GM12878 (cell line): ENCODE results near the gene ERC2. TPM values are rescaled to one million over a fixed set of nuclear protein-coding genes. Genes with fewer than 3 reads are reported as not detected.

ENCODE experiments used
- ATAC-seq: fragments of 200-7000 bp; cut with Tn5 transposase; 3 replicates; pipeline ENCODE4 v1.9.1; 2020; ENCODE audit warnings: mild to moderate bottlenecking, moderate library complexity
- BruUV-seq: library from RNA; stranded (reverse); fragments of 400-500 nt; replicated peaks from 2 replicates; lab custom pipeline; 2021; lab: Mats Ljungman, UMichigan
- CTCF ChIA-PET: fragments of 300-600 bp; sonication (Branson Sonifier 250); formaldehyde crosslinking; extraction: SDS; loops from one replicate; lab custom pipeline; 2021; ENCODE audit warnings: inconsistent platforms; lab: Yijun Ruan, JAX
- POLR2A ChIA-PET: fragments of 350-600 bp; formaldehyde crosslinking; extraction: SDS; loops from one replicate; lab custom pipeline; 2021; ENCODE audit warnings: inconsistent platforms; lab: Charles Lee
- RAD21 ChIA-PET: fragments of 300-600 bp; sonication (Branson Sonifier 250); formaldehyde crosslinking; loops from one replicate; lab custom pipeline; 2023; ENCODE audit warnings: antibody characterized with exemption; ENCODE audit not compliant: unreplicated experiment; lab: Charles Lee
- SMC1A ChIA-PET: fragments of 300-600 bp; sonication (Branson Sonifier 250); formaldehyde crosslinking; loops from one replicate; lab custom pipeline; 2023; ENCODE audit not compliant: unreplicated experiment, uncharacterized antibody; lab: Charles Lee
- DNase-seq: peaks from one replicate; pipeline ENCODE4 v3.0.0-alpha.2; 2011; ENCODE audit warnings: low read depth, low spot score
- FAIRE-seq: peaks from 3 replicates; lab custom pipeline; 2011; peaks lifted over from hg19 to GRCh38; lab: Jason Lieb, UNC
- H2AFZ ChIP-seq: 2 replicates; pipeline ENCODE4 v1.6.0; 2011; ENCODE audit warnings: low read depth, low read length, control low read depth; ENCODE audit not compliant: control insufficient read depth
- H3K27ac ChIP-seq: 2 replicates; pipeline ENCODE4 v1.5.1; 2011; ENCODE audit warnings: control low read depth; ENCODE audit not compliant: control insufficient read depth, insufficient read depth
- H3K27me3 ChIP-seq, 2 experiments: replicated peaks in 1 of 2; 2 replicates each; pipeline versions ENCODE4 v1.6.0 to v1.6.1; 2011; ENCODE audit warnings: low read length in 1 of 2; ENCODE audit not compliant: control insufficient read depth in 2 of 2, insufficient read depth in 2 of 2
- H3K36me3 ChIP-seq, 2 experiments: 2 replicates each; pipeline ENCODE4 v1.5.1; 2011; ENCODE audit warnings: low read length in 1 of 2; ENCODE audit not compliant: control insufficient read depth in 2 of 2, insufficient read depth in 2 of 2
- H3K4me1 ChIP-seq: 2 replicates; pipeline ENCODE4 v1.6.1; 2011; ENCODE audit warnings: mild to moderate bottlenecking, low read length, moderate library complexity, mixed read lengths; ENCODE audit not compliant: control insufficient read depth, insufficient read depth
- H3K4me2 ChIP-seq: 2 replicates; pipeline ENCODE4 v1.6.0; 2011; ENCODE audit warnings: control low read depth; ENCODE audit not compliant: control insufficient read depth, insufficient read depth
- H3K4me3 ChIP-seq: fragments of 200-600 bp; sonication (generic); 2 replicates; pipeline ENCODE4 v1.5.1; 2016
- H3K79me2 ChIP-seq: 2 replicates; pipeline ENCODE4 v1.6.0; 2011; ENCODE audit warnings: low read length; ENCODE audit not compliant: control insufficient read depth, insufficient read depth
- H3K9ac ChIP-seq: 2 replicates; pipeline ENCODE4 v1.8.0; 2011; ENCODE audit warnings: low read length, control low read depth, mixed read lengths; ENCODE audit not compliant: control insufficient read depth, insufficient read depth
- H3K9me3 ChIP-seq: replicated peaks from 3 replicates; pipeline ENCODE4 v1.5.1; 2011; ENCODE audit warnings: mild to moderate bottlenecking, low read length; ENCODE audit not compliant: control insufficient read depth, insufficient read depth
- H4K20me1 ChIP-seq: 2 replicates; pipeline ENCODE4 v1.6.0; 2011; ENCODE audit not compliant: control insufficient read depth, insufficient read depth
- BMI1 ChIP-seq: fragments of 450-650 bp; IDR thresholded peaks from 2 replicates; pipeline ENCODE4 v1.6.1; 2016; ENCODE audit warnings: mild to moderate bottlenecking, moderate library complexity, borderline replicate concordance
- EGR1 ChIP-seq, 2 experiments: IDR thresholded peaks; 1 replicate in 1 of 2; 2 replicates in 1 of 2; pipeline ENCODE4 v1.6.1; 2011 to 2012; ENCODE audit warnings: low read depth in 2 of 2, low read length in 2 of 2, borderline replicate concordance in 1 of 2, mild to moderate bottlenecking in 1 of 2, moderate library complexity in 1 of 2
- NR2C2 ChIP-seq: IDR thresholded peaks from 2 replicates; pipeline ENCODE4 v1.6.1; 2011; ENCODE audit warnings: borderline replicate concordance, low read depth; ENCODE audit not compliant: control insufficient read depth, insufficient read length
- RAD21 ChIP-seq: IDR thresholded peaks from 2 replicates; pipeline ENCODE4 v1.6.1; 2011; ENCODE audit warnings: mild to moderate bottlenecking, low read depth, low read length, moderate library complexity; ENCODE audit not compliant: insufficient read depth
- RAD51 ChIP-seq: fragments of 450-650 bp; IDR thresholded peaks from 2 replicates; pipeline ENCODE4 v1.6.1; 2016; ENCODE audit warnings: moderate library complexity, mild to moderate bottlenecking, inconsistent platforms
- SMC3 ChIP-seq: IDR thresholded peaks from 2 replicates; pipeline ENCODE4 v1.6.1; 2011; ENCODE audit warnings: low read length, improper control_type of control experiment, borderline replicate concordance
- SREBF2 ChIP-seq: IDR thresholded peaks from 2 replicates; pipeline ENCODE4 v1.6.1; 2012; ENCODE audit warnings: mild to moderate bottlenecking, low read length
- STAT3 ChIP-seq: IDR thresholded peaks from 2 replicates; pipeline ENCODE4 v1.6.1; 2011; ENCODE audit warnings: low read depth, low read length, improper control_type of control experiment
- WGBS: methylation state at CpG from one replicate; pipeline ENCODE4 v1.1.6; 2016; ENCODE audit warnings: low lambda C conversion rate; ENCODE audit not compliant: insufficient replicate concordance, insufficient coverage; ENCODE audit errors: missing lambda C conversion rate; 5-methylcytosine and 5-hydroxymethylcytosine counted together
- in situ Hi-C: fragments of 300-500 bp; cut with MboI; formaldehyde crosslinking; loops from 9 replicates; pipeline ENCODE4 v1.14.3; 2018; ENCODE audit warnings: mixed read lengths
- intact Hi-C: fragments of 100-400 bp; cut with micrococcal nuclease; formaldehyde crosslinking; loops from one replicate; pipeline ENCODE4 v1.14.2; 2022; ENCODE audit not compliant: unreplicated experiment
- polyA plus RNA-seq, 11 experiments: library from polyadenylated mRNA; depleted of rRNA in 4 of 11; unstranded in 6 of 11; stranded (reverse) in 5 of 11; fragments of >200 nt; fragmentation: Nextera tagmentation in 4 of 11; fragmentation: Illumina TruSeq in 1 of 11; extraction: Ambion mirVana in 4 of 11; extraction: Trizol in 1 of 11; gene quantifications; 1 replicate in 1 of 11; 2 replicates in 10 of 11; pipeline versions ENCODE4 v1.2.1 to v1.2.3, GENCODE V29; 2011 to 2016; ENCODE audit warnings: inconsistent platforms in 2 of 11, missing spikeins in 2 of 11, low read depth in 1 of 11
- total RNA-seq, 4 experiments: library from RNA; depleted of rRNA in 3 of 4; stranded (reverse); fragments of >200 nt in 3 of 4; fragmentation: Illumina TruSeq in 1 of 4; extraction: Trizol in 1 of 4; gene quantifications; 2 replicates each; pipeline versions ENCODE4 v1.2.1 to v1.2.3, GENCODE V29; 2013 to 2021
- TF ChIP-seq, protein P1 (sequence below): IDR thresholded peaks from 2 replicates; pipeline ENCODE4 v1.6.1; 2012; ENCODE audit warnings: improper control_type of control experiment, low read depth, low read length; ENCODE audit not compliant: insufficient replicate concordance
- TF ChIP-seq, protein P2 (sequence below): fragments of 450-650 bp; IDR thresholded peaks from 2 replicates; pipeline ENCODE4 v1.6.1; 2017; ENCODE audit warnings: mild to moderate bottlenecking

ERC2 gene
- total and polyA plus RNA-seq, 10 of the 15 experiments (the other 5 are each of a cell fraction or from before 2014, with no cell fraction given): 0.06 to 1.4 (median 0.12) TPM; not detected in 3

DNA sequence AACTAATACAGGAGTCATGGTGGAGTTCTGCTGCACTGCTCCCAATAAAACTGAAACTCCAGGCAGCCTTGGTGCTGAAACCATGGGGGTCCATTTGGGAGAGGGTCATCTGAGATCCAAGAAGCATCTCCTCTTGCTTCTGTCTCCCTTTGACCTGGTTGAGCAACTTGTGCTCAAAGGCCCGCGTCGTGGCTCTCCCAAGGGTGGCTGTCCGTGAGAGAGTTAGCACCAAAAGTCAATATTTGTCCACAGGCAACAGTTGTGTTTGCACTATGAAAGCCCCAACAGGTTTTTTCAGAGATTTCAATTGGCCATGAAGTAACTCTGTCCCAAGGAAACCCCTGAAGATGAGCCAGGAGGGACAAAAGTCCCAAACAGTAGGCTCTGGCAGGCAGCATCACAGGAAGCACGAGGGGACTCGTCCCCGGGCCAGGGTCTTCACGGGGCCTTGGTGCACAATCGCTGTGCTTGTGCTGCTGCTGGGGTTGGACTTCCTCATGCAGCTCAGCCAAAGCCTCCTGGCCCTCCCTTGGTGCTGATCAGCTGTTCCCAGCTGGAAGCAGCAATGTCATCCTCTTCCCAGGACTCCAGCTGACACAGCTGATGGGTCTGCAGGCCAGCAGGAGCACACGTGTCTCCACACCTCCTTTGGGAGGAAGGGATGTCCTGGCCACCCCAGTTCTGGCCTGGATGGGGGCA lies 941.8 kb downstream of the ERC2 start:
- no peaks in the 10 kb centered on the region for H3K9me3 ChIP-seq
- no peaks in the 10 kb centered on the region for H3K79me2 ChIP-seq
- TF ChIP-seq EGR1 (IDR thresholded peaks at IDR 0.05; ENCODE audit: borderline replicate concordance in 1 of 2, low read depth in 2 of 2, low read length in 2 of 2) (no peak), STAT3 (no peak), RAD51 (no peak), BMI1 (no peak), NR2C2 (no peak)
- TF ChIP-seq, all 136 proteins: peak for 0
- Histone ChIP-seq H2AFZ (no peak overlapping the region), H4K20me1 (no peaks in the 10 kb centered on the region), H3K27ac (no peak overlapping the region), H3K4me2 (no peak overlapping the region), H3K27me3 (no peaks in the 10 kb centered on the region), H3K4me1 (no peaks in the 10 kb centered on the region), H3K4me3 (no peak overlapping the region), H3K9ac (no peak overlapping the region), H3K36me3 (no peaks in the 10 kb centered on the region)
- ChIA-PET POLR2A (no interaction called here), SMC1A (no interaction called here), RAD21 (no interaction called here), CTCF (no interaction called here)
- no peak for DNase-seq
- BruUV-seq: no TSS peak
- in situ Hi-C loops: no loop called here
- WGBS: 45% methylated on average over 10 of the region's 10 CpGs
- FAIRE-seq: no peak
- intact Hi-C loops: no loop called here
- no peak for ATAC-seq

DNA sequence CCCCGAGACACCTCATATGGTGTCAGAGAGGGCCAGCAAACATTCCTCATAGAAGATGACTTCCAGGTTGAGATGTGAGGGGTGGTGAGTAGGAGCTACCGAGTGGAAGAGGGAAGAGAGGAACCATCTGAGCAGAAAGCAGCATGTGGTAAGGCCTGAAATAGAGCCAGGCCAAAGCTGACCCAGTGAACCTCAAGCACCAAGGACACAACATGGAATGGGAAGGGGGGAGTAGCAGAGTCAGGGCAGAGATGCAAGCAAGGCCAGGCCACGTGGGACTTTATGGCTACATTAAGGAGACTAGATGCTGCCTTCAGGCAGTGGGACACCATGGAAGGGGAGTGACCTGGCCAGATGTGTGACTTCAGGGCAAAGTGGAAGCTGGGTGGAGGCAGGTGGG lies 942.8 kb downstream of the ERC2 start:
- no peaks in the 10 kb centered on the region for H3K36me3 ChIP-seq
- in situ Hi-C loops (no loop called here), intact Hi-C loops (no loop called here)
- CTCF ChIA-PET: no interaction called here
- no peaks in the 10 kb centered on the region for H3K27me3 ChIP-seq
- H3K4me1 ChIP-seq: no peaks in the 10 kb centered on the region
- no peak for DNase-seq
- POLR2A ChIA-PET: no interaction called here
- H2AFZ ChIP-seq: no peak overlapping the region
- no TSS peak for BruUV-seq
- no peak overlapping the region for H3K27ac ChIP-seq
- no peaks in the 10 kb centered on the region for H3K79me2 ChIP-seq
- SMC1A ChIA-PET: no interaction called here
- H3K4me3 ChIP-seq: no peak overlapping the region
- H4K20me1 ChIP-seq: no peaks in the 10 kb centered on the region
- RAD21 ChIA-PET: no interaction called here
- H3K4me2 ChIP-seq: no peak overlapping the region
- FAIRE-seq: no peak
- H3K9ac ChIP-seq: no peak overlapping the region
- H3K9me3 ChIP-seq: no peaks in the 10 kb centered on the region
- WGBS: 27% methylated on average over 3 of the region's 3 CpGs
- ATAC-seq: no peak
- TF ChIP-seq RAD21 (no peak), SREBF2 (no peak), SMC3 (no peak)
- TF ChIP-seq, protein P1, sequence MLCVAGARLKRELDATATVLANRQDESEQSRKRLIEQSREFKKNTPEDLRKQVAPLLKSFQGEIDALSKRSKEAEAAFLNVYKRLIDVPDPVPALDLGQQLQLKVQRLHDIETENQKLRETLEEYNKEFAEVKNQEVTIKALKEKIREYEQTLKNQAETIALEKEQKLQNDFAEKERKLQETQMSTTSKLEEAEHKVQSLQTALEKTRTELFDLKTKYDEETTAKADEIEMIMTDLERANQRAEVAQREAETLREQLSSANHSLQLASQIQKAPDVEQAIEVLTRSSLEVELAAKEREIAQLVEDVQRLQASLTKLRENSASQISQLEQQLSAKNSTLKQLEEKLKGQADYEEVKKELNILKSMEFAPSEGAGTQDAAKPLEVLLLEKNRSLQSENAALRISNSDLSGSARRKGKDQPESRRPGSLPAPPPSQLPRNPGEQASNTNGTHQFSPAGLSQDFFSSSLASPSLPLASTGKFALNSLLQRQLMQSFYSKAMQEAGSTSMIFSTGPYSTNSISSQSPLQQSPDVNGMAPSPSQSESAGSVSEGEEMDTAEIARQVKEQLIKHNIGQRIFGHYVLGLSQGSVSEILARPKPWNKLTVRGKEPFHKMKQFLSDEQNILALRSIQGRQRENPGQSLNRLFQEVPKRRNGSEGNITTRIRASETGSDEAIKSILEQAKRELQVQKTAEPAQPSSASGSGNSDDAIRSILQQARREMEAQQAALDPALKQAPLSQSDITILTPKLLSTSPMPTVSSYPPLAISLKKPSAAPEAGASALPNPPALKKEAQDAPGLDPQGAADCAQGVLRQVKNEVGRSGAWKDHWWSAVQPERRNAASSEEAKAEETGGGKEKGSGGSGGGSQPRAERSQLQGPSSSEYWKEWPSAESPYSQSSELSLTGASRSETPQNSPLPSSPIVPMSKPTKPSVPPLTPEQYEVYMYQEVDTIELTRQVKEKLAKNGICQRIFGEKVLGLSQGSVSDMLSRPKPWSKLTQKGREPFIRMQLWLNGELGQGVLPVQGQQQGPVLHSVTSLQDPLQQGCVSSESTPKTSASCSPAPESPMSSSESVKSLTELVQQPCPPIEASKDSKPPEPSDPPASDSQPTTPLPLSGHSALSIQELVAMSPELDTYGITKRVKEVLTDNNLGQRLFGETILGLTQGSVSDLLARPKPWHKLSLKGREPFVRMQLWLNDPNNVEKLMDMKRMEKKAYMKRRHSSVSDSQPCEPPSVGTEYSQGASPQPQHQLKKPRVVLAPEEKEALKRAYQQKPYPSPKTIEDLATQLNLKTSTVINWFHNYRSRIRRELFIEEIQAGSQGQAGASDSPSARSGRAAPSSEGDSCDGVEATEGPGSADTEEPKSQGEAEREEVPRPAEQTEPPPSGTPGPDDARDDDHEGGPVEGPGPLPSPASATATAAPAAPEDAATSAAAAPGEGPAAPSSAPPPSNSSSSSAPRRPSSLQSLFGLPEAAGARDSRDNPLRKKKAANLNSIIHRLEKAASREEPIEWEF: no peak
- TF ChIP-seq, protein P2, sequence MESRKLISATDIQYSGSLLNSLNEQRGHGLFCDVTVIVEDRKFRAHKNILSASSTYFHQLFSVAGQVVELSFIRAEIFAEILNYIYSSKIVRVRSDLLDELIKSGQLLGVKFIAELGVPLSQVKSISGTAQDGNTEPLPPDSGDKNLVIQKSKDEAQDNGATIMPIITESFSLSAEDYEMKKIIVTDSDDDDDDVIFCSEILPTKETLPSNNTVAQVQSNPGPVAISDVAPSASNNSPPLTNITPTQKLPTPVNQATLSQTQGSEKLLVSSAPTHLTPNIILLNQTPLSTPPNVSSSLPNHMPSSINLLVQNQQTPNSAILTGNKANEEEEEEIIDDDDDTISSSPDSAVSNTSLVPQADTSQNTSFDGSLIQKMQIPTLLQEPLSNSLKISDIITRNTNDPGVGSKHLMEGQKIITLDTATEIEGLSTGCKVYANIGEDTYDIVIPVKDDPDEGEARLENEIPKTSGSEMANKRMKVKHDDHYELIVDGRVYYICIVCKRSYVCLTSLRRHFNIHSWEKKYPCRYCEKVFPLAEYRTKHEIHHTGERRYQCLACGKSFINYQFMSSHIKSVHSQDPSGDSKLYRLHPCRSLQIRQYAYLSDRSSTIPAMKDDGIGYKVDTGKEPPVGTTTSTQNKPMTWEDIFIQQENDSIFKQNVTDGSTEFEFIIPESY: no peak
